ENCODE results near the gene TGM1. TPM values are rescaled to one million over a fixed set of nuclear protein-coding genes. Genes with fewer than 3 reads are reported as not detected.
"Not testable (repeated sequence)": the region's sequence is repeated elsewhere in the genome, so short reads cannot be mapped to it uniquely, and the experiment has no call there.

The TGM1 gene
- total and polyA plus RNA-seq, 2 donors (not counting 1 experiment from before 2014, with no cell fraction given): 0.83 to 1.4 TPM

GRCh38 chr14:24202538-24202937, 60.4 kb downstream of the TGM1 start:
- H3K27ac ChIP-seq (ENCODE audit: insufficient read depth, low read length); H3K79me2 ChIP-seq (ENCODE audit: control insufficient read depth, insufficient read depth, low read length); H4K20me1 ChIP-seq (ENCODE audit: control insufficient read depth, extremely low read depth, insufficient read depth, low read length); H3K4me1 ChIP-seq (ENCODE audit: control insufficient read depth, extremely low read depth, insufficient read depth, low read length); H2AFZ ChIP-seq (ENCODE audit: low read length); H3K4me3 ChIP-seq (replicated peaks in 1 of 4; ENCODE audit: control extremely low read depth in 1 of 4, insufficient read depth in 1 of 4, low read depth in 3 of 4, low read length in 4 of 4); DNase-seq (ENCODE audit: low read depth in 2 of 2); H3K9ac ChIP-seq (ENCODE audit: insufficient read depth, low read length); H3K9me3 ChIP-seq (ENCODE audit: control insufficient read depth, insufficient read depth, low read depth, low read length); H3K27me3 ChIP-seq (ENCODE audit: control insufficient read depth, insufficient read depth, low read length); H3K4me2 ChIP-seq (ENCODE audit: extremely low read depth, insufficient read depth, low read length): not testable (repeated sequence)
- peaks cover 10% of the 10 kb centered on the region for H3K36me3 ChIP-seq (ENCODE audit: control insufficient read depth, insufficient read depth, low read length)

Other genes with a start within 250 kb of the TGM1 start
Only the 30 nearest of the 34 such genes appear.
- gene PCK2, start 168.9 kb downstream of the TGM1 start, total RNA-seq: 33.9 and 71.3 TPM in 2 replicates
- 12.7 and 15.9 TPM in 2 replicates for gene PCK2, start 168.9 kb downstream of the TGM1 start, polyA plus RNA-seq
- 52.9 and 68.0 TPM in 2 replicates for gene DCAF11, start 148.4 kb downstream of the TGM1 start, total RNA-seq
- 18.4 and 21.7 TPM in 2 replicates for gene DCAF11, start 148.4 kb downstream of the TGM1 start, polyA plus RNA-seq
- 0.77 and 0.99 TPM in 2 replicates for gene NRL, start 148.2 kb downstream of the TGM1 start, total RNA-seq
- 0.45 and 0.49 TPM in 2 replicates for gene NRL, start 148.2 kb downstream of the TGM1 start, polyA plus RNA-seq
- gene FITM1, start 132.5 kb downstream of the TGM1 start, total RNA-seq: under 0.01 TPM in 1 of 2 replicates, not detected in the other
- not detected in 2 replicates for gene FITM1, start 132.5 kb downstream of the TGM1 start, polyA plus RNA-seq
- 172 and 177 TPM in 2 replicates for gene PSME1, start 127.0 kb downstream of the TGM1 start, total RNA-seq
- gene PSME1, start 127.0 kb downstream of the TGM1 start, polyA plus RNA-seq: 221 and 266 TPM in 2 replicates
- 12.3 and 18.0 TPM in 2 replicates for gene EMC9, start 121.6 kb downstream of the TGM1 start, total RNA-seq
- 6.6 and 10.2 TPM in 2 replicates for gene EMC9, start 121.6 kb downstream of the TGM1 start, polyA plus RNA-seq
- gene PSME2, start 116.6 kb downstream of the TGM1 start, total RNA-seq: 82.7 and 148 TPM in 2 replicates
- gene PSME2, start 116.6 kb downstream of the TGM1 start, polyA plus RNA-seq: 132 and 175 TPM in 2 replicates
- 25.4 and 30.3 TPM in 2 replicates for gene RNF31, start 115.7 kb downstream of the TGM1 start, total RNA-seq
- gene RNF31, start 115.7 kb downstream of the TGM1 start, polyA plus RNA-seq: 9.2 and 14.8 TPM in 2 replicates
- 110 and 142 TPM in 2 replicates for gene IRF9, start 101.9 kb downstream of the TGM1 start, total RNA-seq
- gene IRF9, start 101.9 kb downstream of the TGM1 start, polyA plus RNA-seq: 70.4 and 79.9 TPM in 2 replicates
- gene REC8, start 91.1 kb downstream of the TGM1 start, total RNA-seq: 0.51 and 1.8 TPM in 2 replicates
- gene REC8, start 91.1 kb downstream of the TGM1 start, polyA plus RNA-seq: 1.5 and 2.2 TPM in 2 replicates
- 22.6 and 25.3 TPM in 2 replicates for gene IPO4, start 74.4 kb downstream of the TGM1 start, total RNA-seq
- gene IPO4, start 74.4 kb downstream of the TGM1 start, polyA plus RNA-seq: 12.4 and 27.8 TPM in 2 replicates
- gene TM9SF1, start 67.7 kb downstream of the TGM1 start, total RNA-seq: 49.6 and 61.6 TPM in 2 replicates
- 60.9 and 65.1 TPM in 2 replicates for gene TM9SF1, start 67.7 kb downstream of the TGM1 start, polyA plus RNA-seq
- under 0.01 and 0.17 TPM in 2 replicates for gene TSSK4, start 57.5 kb downstream of the TGM1 start, total RNA-seq
- not detected in 2 replicates for gene TSSK4, start 57.5 kb downstream of the TGM1 start, polyA plus RNA-seq
- 22.1 and 24.9 TPM in 2 replicates for gene CHMP4A, start 49.7 kb downstream of the TGM1 start, total RNA-seq
- gene CHMP4A, start 49.7 kb downstream of the TGM1 start, polyA plus RNA-seq: 96.8 and 133 TPM in 2 replicates
- 13.6 and 22.1 TPM in 2 replicates for gene MDP1, start 47.1 kb downstream of the TGM1 start, total RNA-seq
- 14.4 TPM in 2 replicates for gene MDP1, start 47.1 kb downstream of the TGM1 start, polyA plus RNA-seq
- 140 and 145 TPM in 2 replicates for gene NEDD8, start 30.8 kb downstream of the TGM1 start, total RNA-seq
- 441 and 587 TPM in 2 replicates for gene NEDD8, start 30.8 kb downstream of the TGM1 start, polyA plus RNA-seq
- 128 and 147 TPM in 2 replicates for gene GMPR2, start 30.2 kb downstream of the TGM1 start, total RNA-seq
- 68.3 and 80.2 TPM in 2 replicates for gene GMPR2, start 30.2 kb downstream of the TGM1 start, polyA plus RNA-seq
- 54.7 and 61.4 TPM in 2 replicates for gene TINF2, start 20.6 kb downstream of the TGM1 start, total RNA-seq
- 42.6 and 47.7 TPM in 2 replicates for gene TINF2, start 20.6 kb downstream of the TGM1 start, polyA plus RNA-seq
- 14.1 and 21.0 TPM in 2 replicates for gene RABGGTA, start 8.4 kb upstream of the TGM1 start, total RNA-seq
- 15.1 and 19.4 TPM in 2 replicates for gene RABGGTA, start 8.4 kb upstream of the TGM1 start, polyA plus RNA-seq
- gene DHRS1, start 36.6 kb upstream of the TGM1 start, total RNA-seq: 6.9 and 10.7 TPM in 2 replicates
- 21.0 and 24.5 TPM in 2 replicates for gene DHRS1, start 36.6 kb upstream of the TGM1 start, polyA plus RNA-seq
- 16.2 and 16.7 TPM in 2 replicates for gene NOP9, start 36.7 kb upstream of the TGM1 start, total RNA-seq
- gene NOP9, start 36.7 kb upstream of the TGM1 start, polyA plus RNA-seq: 8.0 and 13.5 TPM in 2 replicates
- 0.33 and 0.51 TPM in 2 replicates for gene CIDEB, start 44.8 kb upstream of the TGM1 start, total RNA-seq
- gene CIDEB, start 44.8 kb upstream of the TGM1 start, polyA plus RNA-seq: 0.35 and 0.42 TPM in 2 replicates
- gene LTB4R2, start 47.0 kb upstream of the TGM1 start, total RNA-seq: 1.3 and 1.8 TPM in 2 replicates
- 0.23 and 0.28 TPM in 2 replicates for gene LTB4R2, start 47.0 kb upstream of the TGM1 start, polyA plus RNA-seq
- 0.66 and 1.0 TPM in 2 replicates for gene LTB4R, start 48.3 kb upstream of the TGM1 start, total RNA-seq
- gene LTB4R, start 48.3 kb upstream of the TGM1 start, polyA plus RNA-seq: 0.49 and 0.62 TPM in 2 replicates
- 1.3 and 7.4 TPM in 2 replicates for gene ADCY4, start 71.9 kb upstream of the TGM1 start, total RNA-seq
- gene ADCY4, start 71.9 kb upstream of the TGM1 start, polyA plus RNA-seq: 0.43 and 1.4 TPM in 2 replicates
- gene RIPK3, start 76.8 kb upstream of the TGM1 start, total RNA-seq: 0.26 and 0.33 TPM in 2 replicates
- 0.20 and 0.34 TPM in 2 replicates for gene RIPK3, start 76.8 kb upstream of the TGM1 start, polyA plus RNA-seq
- gene NFATC4, start 105.0 kb upstream of the TGM1 start, total RNA-seq: 33.1 and 59.9 TPM in 2 replicates
- gene NFATC4, start 105.0 kb upstream of the TGM1 start, polyA plus RNA-seq: 23.8 and 27.1 TPM in 2 replicates
- gene NYNRIN, start 135.8 kb upstream of the TGM1 start, total RNA-seq: 8.2 and 16.2 TPM in 2 replicates
- 7.2 and 7.7 TPM in 2 replicates for gene NYNRIN, start 135.8 kb upstream of the TGM1 start, polyA plus RNA-seq
- 2.6 and 5.3 TPM in 2 replicates for gene CBLN3, start 166.5 kb upstream of the TGM1 start, total RNA-seq
- gene CBLN3, start 166.5 kb upstream of the TGM1 start, polyA plus RNA-seq: 2.6 and 2.7 TPM in 2 replicates
- gene KHNYN, start 166.8 kb upstream of the TGM1 start, total RNA-seq: 55.2 and 61.1 TPM in 2 replicates
- gene KHNYN, start 166.8 kb upstream of the TGM1 start, polyA plus RNA-seq: 12.2 and 14.6 TPM in 2 replicates